BJ (cell line): ENCODE measurements around the gene SLC2A9. TPM values are rescaled to one million over a fixed set of nuclear protein-coding genes. Genes with fewer than 3 reads are reported as not detected.
"Not testable (repeated sequence)": the region's sequence is repeated elsewhere in the genome, so short reads cannot be mapped to it uniquely, and the experiment has no call there.

Experiments used
- CTCF ChIA-PET: fragments of 350-600 bp; formaldehyde crosslinking; extraction: SDS; loops from one replicate; lab custom pipeline; 2021; ENCODE audit warnings: antibody characterized with exemption, inconsistent platforms; lab: Yijun Ruan, JAX
- POLR2A ChIA-PET: fragments of 300-600 bp; sonication (Branson Sonifier 250); formaldehyde crosslinking; extraction: SDS; loops from one replicate; lab custom pipeline; 2021; ENCODE audit warnings: antibody characterized with exemption; lab: Charles Lee
- DNase-seq: peaks from one replicate; pipeline ENCODE4 v3.0.0-alpha.2; 2011; ENCODE audit warnings: low read depth
- H3K27me3 ChIP-seq: 2 replicates; pipeline ENCODE4 v1.6.0; 2011; ENCODE audit warnings: low read length; ENCODE audit not compliant: control insufficient read depth, insufficient read depth
- H3K36me3 ChIP-seq: 2 replicates; pipeline ENCODE4 v1.5.1; 2011; ENCODE audit warnings: low read length; ENCODE audit not compliant: control insufficient read depth, insufficient read depth
- H3K4me3 ChIP-seq: 2 replicates; pipeline ENCODE4 v1.5.1; 2011; ENCODE audit warnings: low read depth, mild to moderate bottlenecking, control low read depth, low read length
- polyA plus RNA-seq: library from polyadenylated mRNA; depleted of rRNA; stranded (reverse); fragments of >200 nt; gene quantifications from 2 replicates; pipeline ENCODE4 v1.2.3, GENCODE V29; 2011
- TF ChIP-seq, protein P1 (sequence below): IDR thresholded peaks from 2 replicates; pipeline ENCODE4 v1.5.1; 2011; ENCODE audit warnings: low read depth, mild to moderate bottlenecking, control low read depth, inconsistent platforms, low read length, moderate library complexity; ENCODE audit not compliant: insufficient read depth

Gene SLC2A9
- polyA plus RNA-seq, 1 experiment = 6.4 TPM

GRCh38 chr4:9812501-9813340 lies 208.6 kb downstream of the SLC2A9 start:
- ChIA-PET CTCF (no interaction called here), POLR2A (no interaction called here)
- H3K27me3 ChIP-seq = no peaks in the 10 kb centered on the region
- DNase-seq = no peak
- TF ChIP-seq, protein P1, sequence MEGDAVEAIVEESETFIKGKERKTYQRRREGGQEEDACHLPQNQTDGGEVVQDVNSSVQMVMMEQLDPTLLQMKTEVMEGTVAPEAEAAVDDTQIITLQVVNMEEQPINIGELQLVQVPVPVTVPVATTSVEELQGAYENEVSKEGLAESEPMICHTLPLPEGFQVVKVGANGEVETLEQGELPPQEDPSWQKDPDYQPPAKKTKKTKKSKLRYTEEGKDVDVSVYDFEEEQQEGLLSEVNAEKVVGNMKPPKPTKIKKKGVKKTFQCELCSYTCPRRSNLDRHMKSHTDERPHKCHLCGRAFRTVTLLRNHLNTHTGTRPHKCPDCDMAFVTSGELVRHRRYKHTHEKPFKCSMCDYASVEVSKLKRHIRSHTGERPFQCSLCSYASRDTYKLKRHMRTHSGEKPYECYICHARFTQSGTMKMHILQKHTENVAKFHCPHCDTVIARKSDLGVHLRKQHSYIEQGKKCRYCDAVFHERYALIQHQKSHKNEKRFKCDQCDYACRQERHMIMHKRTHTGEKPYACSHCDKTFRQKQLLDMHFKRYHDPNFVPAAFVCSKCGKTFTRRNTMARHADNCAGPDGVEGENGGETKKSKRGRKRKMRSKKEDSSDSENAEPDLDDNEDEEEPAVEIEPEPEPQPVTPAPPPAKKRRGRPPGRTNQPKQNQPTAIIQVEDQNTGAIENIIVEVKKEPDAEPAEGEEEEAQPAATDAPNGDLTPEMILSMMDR = no peak
- no peaks in the 10 kb centered on the region for H3K36me3 ChIP-seq
- H3K4me3 ChIP-seq = no peak overlapping the region

- Histone ChIP-seq H3K4me3 (no peak overlapping the region), H3K27me3 (no peaks in the 10 kb centered on the region), H3K36me3 (no peaks in the 10 kb centered on the region)
- ChIA-PET POLR2A (no interaction called here), CTCF (no interaction called here)
- TF ChIP-seq, protein P1 = no peak
- DNase-seq = no peak
Measured at GRCh38 chr4:9811806-9812205, 209.5 kb downstream of the SLC2A9 start.

DNA sequence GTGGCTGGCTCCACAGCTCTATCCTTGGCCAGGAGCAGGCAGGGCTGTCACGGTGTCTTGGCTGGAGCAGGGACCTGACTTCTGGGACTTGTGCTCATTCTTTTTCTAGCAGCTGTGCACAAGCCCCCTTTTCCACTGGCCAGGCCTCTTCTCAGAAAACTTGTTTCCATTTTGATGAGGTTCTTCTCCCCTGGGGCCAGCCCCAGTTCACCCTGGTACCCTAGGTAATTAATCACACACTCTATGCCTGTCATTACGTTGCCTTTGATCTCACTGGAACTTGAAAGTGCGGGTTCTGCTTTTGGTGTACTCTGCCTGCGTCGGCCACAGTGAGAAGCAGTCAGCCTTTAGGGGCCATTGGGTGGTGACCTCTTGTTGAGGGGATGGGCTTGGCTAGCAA lies 213.2 kb downstream of the SLC2A9 start:
- POLR2A ChIA-PET = no interaction called here

DNA sequence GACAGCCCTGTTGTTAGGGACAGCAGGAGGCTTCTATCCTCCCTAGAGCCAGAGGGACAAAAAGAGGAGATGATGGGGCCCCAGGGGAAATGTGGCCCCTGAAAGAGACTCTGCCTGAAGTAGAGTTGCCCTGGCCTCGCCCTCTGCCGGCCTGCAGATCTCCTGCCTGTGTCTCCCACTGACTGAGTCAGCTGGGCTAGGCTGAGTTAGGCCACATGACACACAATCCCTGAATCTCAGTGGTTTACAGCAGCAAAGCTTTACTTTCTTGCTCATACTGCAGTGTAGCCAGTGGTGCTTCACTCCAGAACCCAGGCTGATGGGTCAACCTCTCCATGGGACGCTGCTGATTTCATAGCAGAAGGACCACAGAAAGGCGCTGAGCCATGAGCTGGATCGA lies 216.4 kb downstream of the SLC2A9 start:
- no peaks in the 10 kb centered on the region for H3K36me3 ChIP-seq
- POLR2A ChIA-PET = no interaction called here
- no peak overlapping the region for H3K4me3 ChIP-seq
- no peak for DNase-seq
- no peaks in the 10 kb centered on the region for H3K27me3 ChIP-seq
- TF ChIP-seq, protein P1 = no peak
- CTCF ChIA-PET = no interaction called here

More for the DNA sequence above, 213.2 kb downstream of the SLC2A9 start:
- Histone ChIP-seq H3K4me3 (no peak overlapping the region), H3K27me3 (no peaks in the 10 kb centered on the region), H3K36me3 (no peaks in the 10 kb centered on the region)
- TF ChIP-seq, protein P1 = no peak
- CTCF ChIA-PET = no interaction called here
- no peak for DNase-seq

DNA sequence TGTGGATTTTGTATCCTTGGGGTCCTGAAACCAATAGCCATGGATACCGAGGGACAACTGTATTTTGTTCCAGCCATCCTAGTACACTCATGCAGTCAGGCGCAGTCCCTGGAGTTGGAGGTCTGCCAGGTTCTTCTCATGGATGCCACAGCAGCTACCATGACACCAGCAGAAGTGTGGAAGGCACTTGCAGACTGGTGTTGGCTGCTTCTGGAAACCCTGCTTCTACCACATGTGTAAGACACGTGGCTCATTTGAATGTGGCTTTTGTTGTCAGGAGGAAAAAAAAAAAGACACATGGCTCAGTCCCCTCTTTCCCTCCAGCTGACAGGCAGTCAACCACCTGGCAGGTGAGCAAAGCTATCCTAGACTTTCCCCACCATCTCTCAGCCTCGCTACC lies 220.4 kb downstream of the SLC2A9 start:
- no peaks in the 10 kb centered on the region for H3K27me3 ChIP-seq
- H3K36me3 ChIP-seq = no peaks in the 10 kb centered on the region
- ChIA-PET POLR2A (no interaction called here), CTCF (no interaction called here)
- H3K4me3 ChIP-seq = no peak overlapping the region
- TF ChIP-seq, protein P1 = no peak
- DNase-seq = no peak

- DNase-seq, POLR2A ChIA-PET, H3K36me3 ChIP-seq, H3K4me3 ChIP-seq, CTCF ChIA-PET, H3K27me3 ChIP-seq: not testable (repeated sequence)
Measured at GRCh38 chr4:9796641-9797040, 224.7 kb downstream of the SLC2A9 start.
